Amniotic epithelial cell (primary cell): ENCODE measurements around the gene OR51B2.
"Not testable (repeated sequence)": the region's sequence is repeated elsewhere in the genome, so short reads cannot be mapped to it uniquely, and the experiment has no call there.

Source experiments
- DNase-seq: peaks from one replicate; pipeline ENCODE4 v3.0.0-alpha.2; 2010; ENCODE audit warnings: low read depth

OR51B2 gene, protein sequence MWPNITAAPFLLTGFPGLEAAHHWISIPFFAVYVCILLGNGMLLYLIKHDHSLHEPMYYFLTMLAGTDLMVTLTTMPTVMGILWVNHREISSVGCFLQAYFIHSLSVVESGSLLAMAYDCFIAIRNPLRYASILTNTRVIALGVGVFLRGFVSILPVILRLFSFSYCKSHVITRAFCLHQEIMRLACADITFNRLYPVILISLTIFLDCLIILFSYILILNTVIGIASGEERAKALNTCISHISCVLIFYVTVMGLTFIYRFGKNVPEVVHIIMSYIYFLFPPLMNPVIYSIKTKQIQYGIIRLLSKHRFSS

GRCh38 chr11:5324197-5324596, at the start of gene OR51B2:
Gene OR51B2 (minus strand): TSS chr11:5324297. CDS start chr11:5324297, 0 bp downstream.
- DNase-seq = no peak

GRCh38 chr11:5369789-5370188, 45.7 kb upstream of the OR51B2 start:
- DNase-seq = peak; percentile 58

DNA sequence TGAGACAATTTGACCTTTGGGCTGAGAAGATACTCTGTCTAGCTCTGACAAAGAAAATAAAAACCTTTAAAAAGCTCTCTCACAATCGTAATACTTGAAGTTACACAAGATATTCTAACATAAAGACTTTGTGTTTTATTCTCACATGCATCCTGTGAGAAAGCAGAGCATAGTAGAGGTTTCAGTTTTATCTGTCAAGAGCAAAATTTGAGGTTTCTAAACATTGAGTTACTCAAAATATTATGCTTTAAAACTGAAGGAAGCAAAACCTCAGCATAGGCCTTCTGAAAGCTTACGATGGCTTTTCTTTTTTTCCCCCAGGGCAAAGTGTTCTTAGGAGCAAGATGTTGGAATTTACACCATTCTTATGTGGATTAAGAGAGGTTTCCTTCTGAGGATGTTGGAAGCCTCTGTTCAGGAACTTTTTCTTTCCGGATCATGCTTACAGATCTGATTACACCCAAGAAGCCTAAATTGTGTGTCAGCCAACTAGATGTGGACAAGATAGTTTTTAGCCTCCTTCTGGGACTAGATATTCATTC, 44.5 kb upstream of the OR51B2 start:
- DNase-seq = no peak

DNA sequence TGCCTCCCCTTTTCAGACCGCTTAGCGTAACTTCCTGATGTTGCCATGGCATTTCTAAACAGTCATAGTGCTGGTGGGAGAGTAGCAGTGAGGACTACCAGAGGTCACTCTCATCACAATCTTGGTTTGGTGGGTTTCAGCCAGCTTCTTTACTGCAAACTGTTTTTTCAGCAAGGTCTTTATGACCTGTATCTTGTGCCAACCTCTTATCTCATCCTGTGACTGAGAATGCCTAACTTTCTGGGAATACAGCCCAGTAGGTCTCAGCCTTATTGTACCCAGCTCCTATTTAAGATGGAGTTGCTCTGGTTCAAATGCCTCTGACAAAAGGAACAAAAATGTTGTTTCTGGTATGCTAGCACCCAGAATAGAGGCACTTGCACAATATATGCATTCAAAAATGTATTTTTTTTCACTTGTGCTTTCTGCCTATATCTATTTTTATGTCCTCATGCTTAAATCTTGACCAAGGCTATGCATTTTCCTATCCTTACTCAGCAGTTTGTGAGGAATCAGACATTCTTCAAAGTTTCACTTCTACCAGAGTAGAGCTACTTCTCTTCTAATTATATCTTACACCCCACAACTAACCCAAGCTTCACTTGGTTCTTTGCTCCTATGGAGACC, 43.5 kb upstream of the OR51B2 start:
- peak; percentile 92 for DNase-seq

DNA sequence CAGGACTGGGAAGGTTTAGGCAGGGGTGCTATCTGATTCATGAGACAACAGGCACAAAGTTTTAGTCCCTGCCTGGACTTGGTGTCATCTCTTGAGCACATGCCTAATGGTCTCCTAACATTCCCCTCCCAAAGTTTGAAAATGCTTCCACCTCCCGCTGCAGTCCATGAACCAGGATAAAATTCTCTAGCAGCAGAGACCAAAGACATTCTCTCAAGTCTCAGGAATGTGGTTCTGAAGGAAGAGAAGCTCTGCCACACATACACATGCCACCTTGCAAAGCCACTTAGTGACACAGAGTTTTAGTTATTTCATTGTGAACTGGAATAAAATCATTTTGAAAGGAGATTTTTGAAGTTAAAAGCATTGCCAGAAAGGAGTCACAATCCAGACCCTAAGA, 42.8 kb upstream of the OR51B2 start:
- no peak for DNase-seq

DNA sequence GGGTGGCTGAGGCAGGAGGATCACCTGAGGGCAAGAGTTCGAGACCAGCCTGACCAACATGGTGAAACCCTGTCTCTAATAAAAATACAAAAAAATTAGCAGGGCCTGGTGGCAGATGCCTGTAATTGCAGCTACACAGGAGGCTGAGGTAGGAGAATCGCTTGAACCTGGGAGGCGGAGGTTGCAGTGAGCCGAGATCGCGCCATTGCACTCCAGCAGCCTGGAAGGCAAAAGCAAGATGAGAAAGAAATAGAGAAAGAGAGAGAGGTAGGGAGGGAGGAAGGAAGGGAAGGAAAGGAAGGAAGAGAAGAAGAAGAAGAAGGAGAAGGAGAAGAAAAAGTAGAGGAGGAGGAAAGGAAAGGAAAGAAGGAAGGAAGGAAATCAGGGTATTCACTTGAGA, 42.3 kb upstream of the OR51B2 start:
- not testable (repeated sequence) for DNase-seq

DNA sequence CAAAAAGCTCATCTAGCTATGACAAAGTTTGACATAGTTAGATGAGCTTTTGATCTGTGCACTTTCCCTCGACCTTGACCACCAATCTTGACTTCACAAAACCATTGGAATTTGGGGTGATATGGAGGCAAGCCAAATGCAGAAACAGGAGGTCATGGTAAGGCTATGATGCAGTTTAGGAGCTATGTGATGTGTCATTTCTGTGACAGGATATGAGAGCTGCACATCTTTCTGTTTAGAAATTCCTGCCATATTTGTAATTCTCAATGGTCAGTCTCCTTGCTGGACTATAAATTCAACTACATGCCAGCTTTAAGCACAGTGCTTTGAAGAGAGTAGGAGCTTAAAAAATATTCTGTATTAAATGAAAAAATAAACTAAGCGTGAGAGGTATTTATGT, 40.1 kb upstream of the OR51B2 start:
- peak; percentile 89 for DNase-seq

DNA sequence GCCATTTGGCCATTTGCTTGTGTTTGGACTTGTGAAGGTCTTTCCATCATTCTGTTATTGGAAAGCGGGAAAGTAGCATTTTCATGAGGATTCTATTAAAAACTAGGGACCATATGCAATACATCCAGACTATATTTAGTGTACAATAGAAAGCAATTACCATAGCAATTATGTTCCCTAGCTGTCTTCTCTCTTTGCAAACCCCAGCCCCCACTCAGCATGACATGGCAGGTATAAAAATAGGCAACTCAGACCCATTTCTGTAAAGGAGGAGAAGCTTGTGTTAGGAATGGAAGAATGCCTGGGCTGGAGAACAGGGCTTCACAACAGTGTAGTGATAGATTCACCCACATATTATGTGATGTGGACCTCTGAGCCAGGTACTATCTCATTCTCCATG, 39.6 kb upstream of the OR51B2 start:
- DNase-seq = no peak

- peak; percentile 36 for DNase-seq
These were observed 38.0 kb upstream of the OR51B2 start for GRCh38 chr11:5362017-5362625.

DNA sequence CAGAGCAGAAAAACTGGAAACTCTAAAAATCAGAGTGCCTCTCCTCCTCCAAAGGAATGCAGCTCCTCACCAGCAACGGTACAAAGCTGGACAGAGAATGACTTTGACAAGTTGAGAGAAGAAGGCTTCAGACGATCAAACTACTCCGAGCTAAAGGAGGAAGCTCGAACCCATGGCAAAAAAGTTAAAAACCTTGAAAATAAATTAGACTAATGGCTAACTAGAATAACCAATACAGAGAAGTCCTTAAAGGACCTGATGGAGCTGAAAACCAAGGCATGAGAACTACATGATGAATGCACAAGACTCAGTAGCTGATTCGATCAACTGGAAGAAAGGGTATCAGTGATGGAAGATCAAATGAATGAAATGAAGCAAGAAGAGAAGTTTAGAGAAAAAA, 31.9 kb upstream of the OR51B2 start:
- not testable (repeated sequence) for DNase-seq

GRCh38 chr11:5351208-5351607, 27.1 kb upstream of the OR51B2 start, which contains the start of gene OR51B6:
Gene OR51B6 (plus strand): TSS chr11:5351508. CDS start chr11:5351508, 0 bp downstream.
- DNase-seq = no peak

DNA sequence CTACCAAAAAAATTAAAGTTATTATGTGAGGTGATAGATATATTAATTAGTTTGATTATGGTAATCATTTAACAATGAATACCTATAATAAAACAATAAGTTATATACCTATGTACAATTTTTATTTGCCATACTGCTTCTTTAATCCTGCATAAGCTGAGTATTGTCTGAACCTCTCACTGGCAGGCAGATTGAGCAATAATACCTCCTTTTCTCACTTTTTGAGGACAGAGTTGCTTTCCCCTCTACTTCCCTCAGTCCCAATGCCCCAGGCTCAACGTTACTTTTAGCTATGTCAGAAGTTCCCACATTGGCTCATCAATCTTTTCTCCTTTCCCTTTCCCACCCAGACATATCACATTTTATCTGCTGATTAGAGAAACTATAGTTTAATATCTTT, 25.5 kb upstream of the OR51B2 start:
- DNase-seq = no peak

DNA sequence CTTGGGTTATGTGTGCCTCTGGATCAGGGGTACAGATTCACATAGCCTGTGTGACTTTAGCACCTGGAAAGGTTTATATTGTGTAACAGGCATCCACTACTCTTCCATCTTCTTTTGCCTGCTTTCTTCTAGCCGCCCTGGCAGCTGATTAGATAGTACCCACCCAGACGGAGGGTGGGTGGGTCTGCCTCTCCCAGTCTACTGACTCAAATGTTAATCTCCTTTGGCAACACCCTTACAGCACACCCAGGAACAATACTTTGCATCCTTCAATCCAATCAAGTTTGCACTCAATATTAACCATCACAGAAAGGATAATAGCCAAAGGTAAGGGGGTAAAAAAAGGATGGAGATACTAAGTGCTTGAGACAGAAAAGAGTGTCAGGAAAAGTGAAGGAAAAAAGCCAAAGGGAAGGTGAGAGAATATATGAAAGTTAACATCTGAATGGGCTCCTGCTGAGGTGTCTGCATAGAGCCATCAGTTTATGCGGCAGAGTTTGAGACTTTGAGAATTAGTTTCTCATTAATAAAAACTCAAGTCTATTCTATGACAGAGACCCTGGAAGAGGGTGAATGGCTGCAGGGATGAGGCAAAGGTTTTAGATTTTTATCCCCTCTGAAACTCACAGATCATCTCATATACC, 24.6 kb upstream of the OR51B2 start:
- DNase-seq = no peak

DNA sequence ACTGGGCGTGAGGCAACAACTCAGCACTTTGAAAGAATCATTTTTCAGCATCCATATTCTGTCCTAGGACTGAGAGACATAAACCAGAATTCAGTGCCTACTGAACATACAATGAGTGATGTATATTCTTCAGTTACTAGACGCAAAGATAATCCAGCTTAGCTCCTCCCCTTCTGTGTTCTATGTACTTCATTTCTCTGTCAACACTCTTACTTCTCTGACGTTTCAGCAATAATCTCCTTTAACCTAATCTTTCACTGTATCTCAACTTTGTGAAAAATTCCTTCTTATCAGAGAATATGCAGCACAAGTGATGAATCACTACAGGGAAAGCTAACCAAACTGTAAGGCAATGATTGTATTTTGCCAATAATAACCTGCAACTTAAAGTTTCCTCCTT, 21.7 kb upstream of the OR51B2 start:
- peak; percentile 72 for DNase-seq

DNA sequence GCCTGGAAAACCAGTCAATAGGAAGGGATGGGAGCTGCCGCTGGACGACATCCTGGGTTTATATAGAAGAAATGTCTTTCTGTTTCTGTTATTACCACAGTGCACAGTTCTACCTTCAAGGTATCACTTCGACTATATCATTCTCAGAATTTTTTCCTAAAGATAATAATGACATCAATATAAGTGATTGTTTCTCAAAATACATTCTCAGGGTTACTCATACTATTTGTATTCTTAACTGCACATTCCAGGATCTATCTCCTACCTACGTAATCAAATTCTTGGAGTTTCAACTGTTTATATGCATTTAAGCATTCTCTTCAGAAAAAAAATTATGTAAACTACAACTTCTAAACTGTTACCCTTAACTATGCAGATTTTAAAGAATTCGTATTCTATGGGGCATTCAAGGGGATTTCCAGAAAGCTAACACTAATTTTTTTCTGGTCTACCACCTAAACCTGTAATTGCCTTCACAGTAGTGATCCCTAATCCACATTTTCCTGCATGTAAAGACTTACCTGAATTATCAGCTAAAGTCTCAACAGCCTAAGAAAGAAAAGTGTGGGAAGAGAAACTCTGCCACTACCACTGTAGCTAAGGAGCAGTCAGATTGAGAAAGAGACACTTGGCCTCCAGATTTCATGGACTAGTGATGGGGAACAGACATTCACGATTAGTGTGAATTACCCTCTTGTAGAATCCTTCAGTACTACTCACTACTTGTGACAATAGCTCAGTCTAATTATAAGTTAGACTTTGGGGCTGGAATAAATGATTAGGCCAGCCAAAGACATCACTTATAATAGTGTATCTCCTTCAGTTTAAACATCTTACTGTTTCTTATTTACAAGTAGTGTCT, 19.6 kb upstream of the OR51B2 start, which contains the start of gene OR51B5:
TSS of gene OR51B5 (minus strand) at position 51 of the 862 bp plus-strand sequence. CDS start at position 51, 0 bp downstream.
- DNase-seq = peak; percentile 43

- DNase-seq = no peak
These were observed 15.8 kb upstream of the OR51B2 start for GRCh38 chr11:5339771-5340322.

GRCh38 chr11:5337253-5337652, 13.2 kb upstream of the OR51B2 start:
- DNase-seq = not testable (repeated sequence)

DNA sequence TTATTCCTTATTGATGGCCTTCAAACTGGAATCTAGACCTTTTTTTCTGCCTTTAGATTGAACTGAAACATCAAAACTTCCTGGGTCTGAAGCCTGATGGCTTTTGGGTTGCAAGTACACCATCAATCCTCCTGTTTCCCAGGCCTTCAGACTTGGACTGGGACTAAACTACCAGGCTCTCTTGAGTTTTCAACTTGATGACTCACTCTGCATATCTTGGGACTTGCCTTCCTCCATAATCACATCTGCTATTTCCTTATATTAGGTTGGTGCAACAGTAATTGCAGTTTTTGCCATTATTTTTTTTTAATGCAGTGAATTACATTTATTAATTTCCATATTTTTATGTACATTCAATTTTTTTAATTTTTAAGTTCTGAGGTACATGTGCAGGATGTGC, 12.2 kb upstream of the OR51B2 start:
- DNase-seq = peak; percentile 56

GRCh38 chr11:5335170-5335569, 11.1 kb upstream of the OR51B2 start:
- DNase-seq = no peak

DNA sequence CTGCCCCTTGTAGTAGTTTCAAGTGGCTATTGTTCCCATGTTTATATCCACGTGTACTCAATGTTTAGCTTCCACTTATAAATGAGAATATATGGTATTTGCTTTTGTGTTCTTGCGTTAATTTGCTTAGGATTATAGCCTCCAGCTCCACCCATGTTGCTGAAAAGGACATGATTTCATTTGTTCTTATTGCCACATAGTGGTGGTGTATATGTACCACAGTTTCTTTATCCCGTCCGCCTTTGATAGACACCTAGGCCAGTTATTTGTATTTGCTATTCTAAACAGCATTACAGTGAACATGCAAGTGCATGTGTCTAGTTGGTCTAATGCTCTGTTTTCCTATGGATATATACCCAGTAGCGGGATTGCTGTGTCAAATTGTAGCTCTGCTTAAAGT, 6.8 kb downstream of the OR51B2 start:
- no peak for DNase-seq
